ENCODE results near the gene ASGR2.

Gene ASGR2

DNA sequence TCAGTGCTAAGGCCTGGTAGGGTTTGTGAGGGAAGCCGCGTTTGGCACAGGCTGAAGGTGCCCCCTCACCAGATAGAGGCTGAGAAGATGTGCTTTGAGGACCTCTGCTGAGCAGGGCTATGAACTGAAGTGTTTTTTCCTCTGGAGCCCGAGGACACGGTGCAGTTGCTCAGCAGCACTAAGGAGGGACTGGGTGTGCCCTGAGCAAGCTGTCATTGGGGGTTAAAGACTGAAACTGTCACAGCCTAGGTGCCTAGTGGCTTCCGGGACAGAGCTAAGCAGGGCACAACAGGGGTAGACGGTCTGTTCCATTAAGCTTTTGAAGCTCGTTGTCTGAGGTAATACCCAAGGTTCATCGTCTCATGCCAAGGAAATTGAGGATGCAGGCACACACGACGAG is 24.8 kb upstream of the ASGR2 start:
- H3K27ac ChIP-seq = no peak overlapping the region
- TF ChIP-seq ZFX (IDR thresholded peaks at IDR 0.05) (no peak), CTCF (conservative IDR thresholded peaks at IDR 0.05) (no peak)

DNA sequence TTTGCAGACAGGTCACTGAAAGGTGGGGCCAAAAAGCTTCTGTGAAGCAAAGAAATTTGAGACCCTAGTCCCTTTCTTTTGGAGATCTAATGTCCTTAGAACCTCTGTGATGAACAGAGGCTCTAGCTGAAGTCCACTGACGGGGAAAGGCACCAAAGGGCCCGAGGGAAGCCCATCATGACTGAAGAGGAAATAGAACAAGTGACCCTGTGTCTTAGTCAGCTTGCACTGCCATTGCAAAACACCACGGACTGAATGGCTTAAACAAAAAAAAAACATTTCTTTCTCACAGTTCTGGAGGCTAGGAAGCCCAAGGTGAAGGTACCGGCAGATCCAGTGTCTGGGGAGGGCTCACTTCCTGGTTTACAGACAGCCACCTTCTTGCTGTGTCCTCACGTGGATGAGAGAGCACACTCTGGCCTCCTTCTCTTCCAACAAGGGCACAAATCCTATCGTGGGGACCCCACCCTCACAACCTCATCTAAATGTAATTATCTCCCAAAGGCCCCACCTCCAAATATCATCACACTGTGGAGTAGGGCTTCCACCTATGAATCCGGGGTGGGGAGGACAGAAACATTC is 24.3 kb upstream of the ASGR2 start:
- H3K27ac ChIP-seq = no peak overlapping the region

DNA sequence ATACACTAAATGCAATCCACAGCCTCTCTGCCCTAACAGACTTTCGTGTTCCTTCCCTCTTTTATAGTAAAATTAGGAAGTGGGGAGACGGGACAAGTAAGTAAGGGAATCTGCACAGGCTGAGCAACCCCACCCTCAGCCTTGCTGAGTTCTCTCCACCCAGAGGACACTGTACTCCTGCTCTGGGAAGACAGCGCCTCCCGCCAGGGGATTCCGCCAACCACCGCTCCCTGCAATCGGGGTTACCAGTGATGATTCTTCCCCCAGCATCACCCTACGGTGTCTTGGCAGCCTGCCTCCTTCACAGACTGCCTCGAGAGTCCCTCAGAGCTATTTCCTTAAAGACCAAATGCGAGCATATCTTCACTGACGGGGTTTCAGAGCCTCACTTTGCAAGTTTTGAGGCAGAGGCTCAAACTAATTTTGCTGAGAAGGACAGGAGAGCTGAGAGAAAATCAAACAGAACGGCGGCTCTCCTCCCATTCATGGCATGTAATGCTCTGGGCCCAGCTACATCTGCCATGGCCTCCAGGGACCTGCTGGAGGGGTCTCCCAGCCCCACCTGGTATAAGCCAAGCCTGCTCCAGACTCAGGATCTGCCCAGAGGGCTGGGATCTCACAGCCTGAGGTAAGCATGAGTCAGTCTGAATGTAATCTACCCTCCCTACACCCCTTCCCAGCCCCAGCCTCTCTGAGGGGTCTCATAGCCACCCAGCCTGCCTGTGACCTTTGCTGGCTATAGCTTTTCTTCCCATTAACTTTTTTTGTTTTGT is 22.7 kb upstream of the ASGR2 start:
- no peak overlapping the region for H3K27ac ChIP-seq
- TF ChIP-seq CTCF (conservative IDR thresholded peaks at IDR 0.05) = no peak
- no peak for TF ChIP-seq ZFX (IDR thresholded peaks at IDR 0.05)

More for the DNA sequence above, 24.3 kb upstream of the ASGR2 start:
- TF ChIP-seq CTCF (conservative IDR thresholded peaks at IDR 0.05) (no peak), ZFX (IDR thresholded peaks at IDR 0.05) (no peak)

- TF ChIP-seq ZFX (IDR thresholded peaks at IDR 0.05) (no peak), CTCF (conservative IDR thresholded peaks at IDR 0.05) (peak; percentile 97)
These were observed 21.8 kb upstream of the ASGR2 start for GRCh38 chr17:7136266-7136877.

DNA sequence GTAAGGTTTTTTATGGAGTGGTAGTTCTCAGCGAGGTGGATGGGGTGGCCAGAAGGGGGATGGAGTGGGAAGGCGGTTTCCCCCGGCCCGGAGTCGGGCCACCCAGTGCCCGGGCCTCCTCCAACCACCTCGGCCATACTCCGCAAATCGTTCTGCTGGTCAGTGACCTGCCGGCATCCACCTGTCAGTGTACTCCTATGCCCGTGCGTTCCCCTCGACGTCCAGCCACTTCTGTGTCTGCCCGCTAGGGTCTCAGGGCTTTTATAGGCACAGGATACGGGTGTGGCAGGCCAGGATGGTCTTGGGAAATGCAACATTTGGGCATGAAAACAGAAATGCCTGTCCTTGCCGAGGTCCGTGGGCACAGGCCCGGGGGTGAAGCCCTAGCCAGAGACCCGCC is 19.3 kb upstream of the ASGR2 start:
- no peak overlapping the region for H3K27ac ChIP-seq
- TF ChIP-seq ZFX (IDR thresholded peaks at IDR 0.05) (no peak), CTCF (conservative IDR thresholded peaks at IDR 0.05) (no peak)

More at GRCh38 chr17:7136266-7136877, 21.8 kb upstream of the ASGR2 start:
- H3K27ac ChIP-seq = no peak overlapping the region

- no peak; the same call in 1 of the 2 replicates for TF ChIP-seq CTCF (conservative IDR thresholded peaks at IDR 0.05)
- TF ChIP-seq ZFX (IDR thresholded peaks at IDR 0.05) = no peak
- no peak overlapping the region for H3K27ac ChIP-seq
These were observed 18.8 kb upstream of the ASGR2 start for GRCh38 chr17:7133424-7133823.

GRCh38 chr17:7132511-7133094 is 18.0 kb upstream of the ASGR2 start:
- TF ChIP-seq ZFX (IDR thresholded peaks at IDR 0.05) (no peak), CTCF (conservative IDR thresholded peaks at IDR 0.05) (no peak)
- H3K27ac ChIP-seq = no peak overlapping the region
